IMR-90 (cell line): ENCODE data around the gene KCNAB1. TPM values are rescaled to one million over a fixed set of nuclear protein-coding genes. Genes with fewer than 3 reads are reported as not detected.

Experiments used
- ATAC-seq: fragments of 200-7000 bp; cut with Tn5 transposase; 2 replicates; pipeline ENCODE4 v1.9.1; 2020; ENCODE audit warnings: low read depth, mild to moderate bottlenecking, moderate library complexity
- BruUV-seq: library from RNA; stranded (reverse); fragments of 400-500 nt; replicated peaks from 2 replicates; lab custom pipeline; 2021; lab: Mats Ljungman, UMichigan
- CTCF ChIA-PET: fragments of 300-600 bp; formaldehyde crosslinking; extraction: SDS; loops from one replicate; lab custom pipeline; 2021; ENCODE audit warnings: antibody characterized with exemption; lab: Yijun Ruan, JAX
- POLR2A ChIA-PET: fragments of 300-600 bp; sonication (Branson Sonifier 250); formaldehyde crosslinking; loops from one replicate; lab custom pipeline; 2022; ENCODE audit warnings: antibody characterized with exemption; ENCODE audit not compliant: unreplicated experiment; lab: Charles Lee
- DNase-seq: peaks from one replicate; pipeline ENCODE4 v3.0.0; 2013
- H2AFZ ChIP-seq: replicated peaks from 2 replicates; pipeline ENCODE3; 2013; ENCODE audit warnings: low read length, mild to moderate bottlenecking; ENCODE audit not compliant: poor library complexity
- H2AK5ac ChIP-seq: 2 replicates; pipeline ENCODE4 v1.6.1; 2013; ENCODE audit warnings: low read depth, low read length, inconsistent platforms
- H2AK9ac ChIP-seq: replicated peaks from 2 replicates; pipeline ENCODE3; 2013; ENCODE audit warnings: mild to moderate bottlenecking, low read depth, low read length, moderate library complexity; ENCODE audit not compliant: poor library complexity
- H2BK120ac ChIP-seq: 2 replicates; pipeline ENCODE4 v1.6.1; 2013; ENCODE audit warnings: low read depth, low read length, inconsistent platforms
- H2BK15ac ChIP-seq: 3 replicates; pipeline ENCODE4 v1.6.1; 2013; ENCODE audit warnings: low read depth, low read length, inconsistent platforms
- H2BK20ac ChIP-seq: 2 replicates; pipeline ENCODE4 v1.6.1; 2013; ENCODE audit warnings: low read depth, mild to moderate bottlenecking, inconsistent platforms, low read length, moderate library complexity
- H2BK5ac ChIP-seq: 2 replicates; pipeline ENCODE4 v1.6.1; 2013; ENCODE audit warnings: mild to moderate bottlenecking, low read depth, low read length, inconsistent platforms; ENCODE audit not compliant: poor library complexity, severe bottlenecking
- H3K14ac ChIP-seq: replicated peaks from 2 replicates; pipeline ENCODE4 v1.6.1; 2013; ENCODE audit warnings: low read depth, low read length, inconsistent platforms
- H3K18ac ChIP-seq: 2 replicates; pipeline ENCODE4 v1.6.1; 2013; ENCODE audit warnings: low read depth, low read length, control low read depth
- H3K23ac ChIP-seq: 2 replicates; pipeline ENCODE4 v1.6.1; 2013; ENCODE audit warnings: low read depth, low read length, inconsistent platforms
- H3K27ac ChIP-seq: 2 replicates; pipeline ENCODE4 v1.5.1; 2013; ENCODE audit warnings: mild to moderate bottlenecking, control low read depth, low read length; ENCODE audit not compliant: insufficient read depth
- H3K27me3 ChIP-seq: 2 replicates; pipeline ENCODE4 v1.6.1; 2013; ENCODE audit warnings: low read length; ENCODE audit not compliant: control insufficient read depth, insufficient read depth
- H3K36me3 ChIP-seq: 2 replicates; pipeline ENCODE4 v1.6.1; 2013; ENCODE audit warnings: low read length, mixed read lengths; ENCODE audit not compliant: control insufficient read depth, insufficient read depth
- H3K4ac ChIP-seq: 2 replicates; pipeline ENCODE4 v1.6.1; 2013; ENCODE audit warnings: low read depth, low read length, inconsistent platforms
- H3K4me1 ChIP-seq: 2 replicates; pipeline ENCODE4 v1.6.1; 2013; ENCODE audit warnings: low read length, mixed read lengths; ENCODE audit not compliant: control insufficient read depth, insufficient read depth
- H3K4me2 ChIP-seq: 2 replicates; pipeline ENCODE4 v1.6.1; 2013; ENCODE audit warnings: low read depth, mild to moderate bottlenecking, control low read depth, low read length, moderate library complexity
- H3K4me3 ChIP-seq: 2 replicates; pipeline ENCODE4 v1.5.1; 2013; ENCODE audit warnings: low read depth, mild to moderate bottlenecking, control low read depth, low read length, moderate library complexity; ENCODE audit not compliant: insufficient read depth
- H3K56ac ChIP-seq: 2 replicates; pipeline ENCODE4 v1.6.1; 2013; ENCODE audit warnings: low read length, inconsistent platforms; ENCODE audit not compliant: insufficient read depth; ENCODE audit errors: extremely low read depth
- H3K79me1 ChIP-seq, 2 experiments: 2 replicates each; pipeline ENCODE4 v1.6.1; 2013; ENCODE audit warnings: low read length in 2 of 2, inconsistent platforms in 1 of 2, low read depth in 1 of 2
- H3K9ac ChIP-seq: 2 replicates; pipeline ENCODE4 v1.6.1; 2013; ENCODE audit warnings: low read depth, low read length, control low read depth
- H3K9me1 ChIP-seq: 2 replicates; pipeline ENCODE4 v1.6.1; 2013; ENCODE audit warnings: low read length, inconsistent platforms; ENCODE audit not compliant: insufficient read depth
- H3K9me3 ChIP-seq: 2 replicates; pipeline ENCODE4 v1.6.1; 2013; ENCODE audit warnings: low read length; ENCODE audit not compliant: control insufficient read depth, insufficient read depth
- H4K20me1 ChIP-seq: 2 replicates; pipeline ENCODE4 v1.6.1; 2013; ENCODE audit warnings: low read length, inconsistent platforms; ENCODE audit not compliant: insufficient read depth
- H4K5ac ChIP-seq: 2 replicates; pipeline ENCODE4 v1.6.1; 2013; ENCODE audit warnings: mild to moderate bottlenecking, low read depth, low read length, control low read depth
- H4K8ac ChIP-seq, 2 experiments: 2 replicates each; pipeline ENCODE4 v1.6.1; 2013; ENCODE audit warnings: low read depth in 2 of 2, low read length in 2 of 2, control low read depth in 1 of 2, inconsistent platforms in 1 of 2
- H4K91ac ChIP-seq: 2 replicates; pipeline ENCODE4 v1.6.1; 2013; ENCODE audit warnings: low read depth, low read length, inconsistent platforms; ENCODE audit not compliant: insufficient read depth
- CEBPB ChIP-seq: IDR thresholded peaks from 2 replicates; pipeline ENCODE4 v1.6.1; 2012; ENCODE audit warnings: low read depth, low read length, improper control_type of control experiment
- CHD1 ChIP-seq: IDR thresholded peaks from 2 replicates; pipeline ENCODE4 v1.6.1; 2012; ENCODE audit warnings: low read depth, low read length, improper control_type of control experiment
- CTCF ChIP-seq: conservative IDR thresholded peaks from 2 replicates; pipeline ENCODE4 v1.5.1; 2012; ENCODE audit warnings: mild to moderate bottlenecking, low read depth, low read length, improper control_type of control experiment
- ELK1 ChIP-seq: fragments of 150-350 bp; IDR thresholded peaks from 2 replicates; pipeline ENCODE4 v1.6.1; 2016; ENCODE audit warnings: low read depth, mild to moderate bottlenecking, low read length, moderate library complexity, borderline replicate concordance
- MAFK ChIP-seq: IDR thresholded peaks from 2 replicates; pipeline ENCODE4 v1.6.1; 2012; ENCODE audit warnings: low read depth, low read length, improper control_type of control experiment
- MAZ ChIP-seq: IDR thresholded peaks from 2 replicates; pipeline ENCODE4 v1.6.1; 2012; ENCODE audit warnings: low read depth, mild to moderate bottlenecking, low read length, improper control_type of control experiment, moderate library complexity, borderline replicate concordance
- MXI1 ChIP-seq: IDR thresholded peaks from 2 replicates; pipeline ENCODE4 v1.6.1; 2012; ENCODE audit warnings: low read depth, mild to moderate bottlenecking, low read length, moderate library complexity, borderline replicate concordance
- NFE2L2 ChIP-seq: fragments of 150-350 bp; IDR thresholded peaks from 2 replicates; pipeline ENCODE4 v1.6.1; 2016; ENCODE audit warnings: low read depth, mild to moderate bottlenecking, low read length
- RCOR1 ChIP-seq: IDR thresholded peaks from 2 replicates; pipeline ENCODE4 v1.6.1; 2012; ENCODE audit warnings: mild to moderate bottlenecking, low read length, improper control_type of control experiment; ENCODE audit not compliant: insufficient replicate concordance
- RFX5 ChIP-seq: IDR thresholded peaks from 2 replicates; pipeline ENCODE4 v1.8.0; 2012; ENCODE audit warnings: low read depth, mild to moderate bottlenecking, low read length, moderate library complexity
- SMC3 ChIP-seq: fragments of 150-350 bp; IDR thresholded peaks from 2 replicates; pipeline ENCODE4 v1.6.1; 2016; ENCODE audit warnings: low read depth, mild to moderate bottlenecking, antibody characterized with exemption, low read length, moderate library complexity
- USF2 ChIP-seq: fragments of 150-350 bp; IDR thresholded peaks from 2 replicates; pipeline ENCODE4 v1.6.1; 2017; ENCODE audit warnings: mild to moderate bottlenecking, antibody characterized with exemption, low read length, low read depth
- WGBS, 2 experiments: methylation state at CpG; one replicate each; pipeline versions ENCODE4 v1.1.5 to v1.1.7; 2013; ENCODE audit warnings: missing lambda C conversion rate in 2 of 2; ENCODE audit not compliant: insufficient read length in 1 of 2; ENCODE audit errors: extremely low coverage in 2 of 2; 5-methylcytosine and 5-hydroxymethylcytosine counted together
- dilution Hi-C: fragments of 300-500 bp; cut with HindIII; formaldehyde crosslinking; loops from one replicate; pipeline ENCODE4 v1.14.3; 2018; ENCODE audit warnings: low sequenced_read_pairs; ENCODE audit not compliant: unreplicated experiment
- in situ Hi-C: fragments of 300-500 bp; cut with MboI; formaldehyde crosslinking; loops from 3 replicates; pipeline ENCODE4 v1.14.3; 2019; ENCODE audit warnings: low sequenced_read_pairs, inconsistent platforms, mixed read lengths
- intact Hi-C: fragments of 100-400 bp; cut with micrococcal nuclease; formaldehyde crosslinking; loops from 2 replicates; pipeline ENCODE4 v1.10.0; 2022
- polyA plus RNA-seq, 3 experiments: library from polyadenylated mRNA; depleted of rRNA; stranded (reverse); fragments of >200 nt; gene quantifications; 2 replicates each; pipeline ENCODE4 v1.2.3, GENCODE V29; 2012; ENCODE audit warnings: low replicate concordance in 1 of 3
- total RNA-seq: library from RNA; depleted of rRNA; stranded (reverse); fragments of >200 nt; gene quantifications from 2 replicates; pipeline ENCODE4 v1.2.3, GENCODE V29; 2012

The KCNAB1 gene
- total and polyA plus RNA-seq, 2 of the 4 experiments (the other 2 are of a cell fraction) = under 0.01 to 0.07 TPM

DNA sequence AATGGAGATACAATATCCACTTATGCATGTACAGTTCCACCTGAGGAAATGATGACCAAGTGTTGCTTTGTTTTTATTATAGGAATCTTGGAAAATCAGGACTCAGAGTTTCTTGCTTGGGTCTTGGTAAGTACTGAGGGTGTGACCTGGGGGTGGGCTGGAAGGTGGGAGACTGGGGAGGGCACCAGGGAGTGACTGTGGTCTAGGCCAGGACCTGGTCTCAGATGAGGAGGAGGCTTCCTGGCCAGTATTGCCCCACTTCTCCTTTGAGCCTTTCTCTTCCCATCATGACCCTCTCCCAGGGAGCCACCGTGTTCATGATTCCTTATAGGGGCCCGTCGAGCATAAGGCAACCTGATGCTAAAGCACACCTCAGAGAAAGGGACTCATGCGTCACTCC lies 301.2 kb downstream of the KCNAB1 start:
- Histone ChIP-seq H3K9ac (no peak overlapping the region), H3K23ac (no peak overlapping the region)

More for the DNA sequence above, 301.2 kb downstream of the KCNAB1 start:
- H2AK9ac ChIP-seq = no peak overlapping the region
- H2BK20ac ChIP-seq = no peak overlapping the region
- no peaks in the 10 kb centered on the region for H3K4me1 ChIP-seq
- no peak overlapping the region for H2AFZ ChIP-seq
- H3K18ac ChIP-seq = no peak overlapping the region
- WGBS, 2 experiments = 40% methylated on average over 2 of the region's 4 CpGs; no CpG with 5 or more reads in 1 of the 2 experiments
- no peak overlapping the region for H2BK5ac ChIP-seq
- no peak overlapping the region for H2BK15ac ChIP-seq
- H3K56ac ChIP-seq = no peak overlapping the region
- no peak for TF ChIP-seq MAFK
- TF ChIP-seq NFE2L2 = no peak
- TF ChIP-seq CTCF = no peak
- TF ChIP-seq USF2 = no peak
- TF ChIP-seq SMC3 = no peak
- TF ChIP-seq CEBPB = no peak
- no peak for TF ChIP-seq MAZ
- TF ChIP-seq ELK1 = no peak
- TF ChIP-seq MXI1 = no peak
- TF ChIP-seq CHD1 = no peak
- no peak for TF ChIP-seq RCOR1
- TF ChIP-seq RFX5 = no peak
- no peaks in the 10 kb centered on the region for H3K36me3 ChIP-seq
- no peak overlapping the region for H2AK5ac ChIP-seq
- no peak overlapping the region for H3K14ac ChIP-seq
- intact Hi-C loops (no loop called here), dilution Hi-C loops (no loop called here), in situ Hi-C loops (no loop called here)
- no peak overlapping the region for H4K5ac ChIP-seq
- no peak overlapping the region for H4K91ac ChIP-seq
- ChIA-PET POLR2A (no interaction called here), CTCF (no interaction called here)
- no peak overlapping the region for H4K8ac ChIP-seq
- no peaks in the 10 kb centered on the region for H3K9me3 ChIP-seq
- no peaks in the 10 kb centered on the region for H4K20me1 ChIP-seq
- no peak for ATAC-seq
- DNase-seq = no peak
- H3K4ac ChIP-seq = no peak overlapping the region
- H3K27ac ChIP-seq = no peak overlapping the region
- no peak overlapping the region for H3K4me3 ChIP-seq
- H3K79me1 ChIP-seq = no peaks in the 10 kb centered on the region
- no peaks in the 10 kb centered on the region for H3K9me1 ChIP-seq
- no TSS peak for BruUV-seq
- H2BK120ac ChIP-seq = no peak overlapping the region
- no peak overlapping the region for H3K4me2 ChIP-seq
- peaks cover 6% of the 10 kb centered on the region; the same call in 1 of the 2 replicates for H3K27me3 ChIP-seq
